Right ventricle myocardium superior (tissue), 1 donor: ENCODE measurements around the gene PTPN20. TPM values are rescaled to one million over a fixed set of nuclear protein-coding genes. Genes with fewer than 3 reads are reported as not detected.
A peak's percentile ranks its signal among the peaks of the same experiment; 100 is the strongest.
"Not testable (repeated sequence)": the region's sequence is repeated elsewhere in the genome, so short reads cannot be mapped to it uniquely, and the experiment has no call there.

ENCODE experiments used
- ATAC-seq: fragments of 200-7000 bp; cut with Tn5 transposase; one replicate; pipeline ENCODE4 v1.9.1; 2020; ENCODE audit warnings: mild to moderate bottlenecking; ENCODE audit not compliant: poor library complexity
- DNase-seq: peaks from one replicate; pipeline ENCODE4 v3.0.0-alpha.2; 2020
- intact Hi-C: fragments of 100-400 bp; cut with DNase I; formaldehyde crosslinking; loops from one replicate; pipeline ENCODE4 v1.11.2; 2022
- long read RNA-seq: library from polyadenylated mRNA; unstranded; transcript quantifications from one replicate; pipeline ENCODE4 v2.0.0, GENCODE V29; 2021
- total RNA-seq: library from RNA; stranded (reverse); fragmentation: NEBNext Ultra II Directional; extraction: Animal tissue kit (Norgen Biotek cat#: 25700); gene quantifications from one replicate; pipeline ENCODE4 v1.2.1, GENCODE V29; 2021
- donor health status: DM: no; HTN: yes; CAD: no; lungs with severe emphysema.

PTPN20 gene, protein sequence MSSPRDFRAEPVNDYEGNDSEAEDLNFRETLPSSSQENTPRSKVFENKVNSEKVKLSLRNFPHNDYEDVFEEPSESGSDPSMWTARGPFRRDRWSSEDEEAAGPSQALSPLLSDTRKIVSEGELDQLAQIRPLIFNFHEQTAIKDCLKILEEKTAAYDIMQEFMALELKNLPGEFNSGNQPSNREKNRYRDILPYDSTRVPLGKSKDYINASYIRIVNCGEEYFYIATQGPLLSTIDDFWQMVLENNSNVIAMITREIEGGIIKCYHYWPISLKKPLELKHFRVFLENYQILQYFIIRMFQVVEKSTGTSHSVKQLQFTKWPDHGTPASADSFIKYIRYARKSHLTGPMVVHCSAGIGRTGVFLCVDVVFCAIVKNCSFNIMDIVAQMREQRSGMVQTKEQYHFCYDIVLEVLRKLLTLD
- 19.3 TPM for total RNA-seq
- long read RNA-seq, transcript PTPN20-206 (5 exons, 1,995 nt), result major isoform, 9 of 37 reads
- long read RNA-seq, partial matches to known transcripts, result 4 of 37 reads
- long read RNA-seq, other reads (novel, unspliced or antisense), result 18 of 37 reads

DNA sequence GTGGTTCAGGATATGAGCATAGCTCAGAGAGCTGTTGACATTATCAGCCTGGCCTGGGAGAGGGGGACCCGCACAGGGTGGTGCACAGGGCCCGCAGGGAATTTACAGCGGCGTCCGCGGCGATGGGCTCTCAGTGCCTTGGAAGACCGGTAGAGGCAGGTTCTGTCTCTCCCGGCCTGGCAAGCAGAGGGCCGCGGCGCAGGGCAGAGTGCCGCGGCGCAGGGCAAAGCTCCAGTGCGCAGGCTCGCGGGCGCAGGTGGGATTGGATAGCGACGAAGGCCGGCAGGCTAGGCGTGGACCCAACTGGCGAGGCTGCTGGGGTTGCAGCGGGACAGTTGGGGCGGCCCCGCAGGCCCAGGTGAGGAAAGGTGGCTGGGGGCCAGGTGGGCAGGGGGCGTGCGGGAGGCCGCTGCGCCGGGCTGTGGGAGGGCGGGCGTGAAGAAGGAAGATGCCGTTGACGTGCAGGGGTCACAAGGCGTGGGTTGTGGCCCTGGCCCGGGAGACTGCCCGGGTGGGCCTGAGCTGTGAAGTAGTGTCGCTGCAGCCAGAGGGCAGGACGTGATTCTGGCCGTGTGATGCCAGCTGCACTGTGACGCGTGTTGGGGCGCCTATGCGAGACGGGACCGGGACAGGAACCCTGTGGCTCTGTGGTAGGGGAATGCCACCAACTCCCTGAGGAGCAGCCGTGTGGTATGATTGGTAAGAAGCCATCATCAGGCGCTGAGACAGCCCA is at the start of gene PTPN20:
PTPN20 (plus strand) TSS at position 285 of the 733 bp plus-strand sequence. CDS start 21,072 bp downstream, outside the sequence.
- DNase-seq (peak; percentile 80), ATAC-seq (peak; percentile 97)
- intact Hi-C loops, result not testable (repeated sequence)

DNA sequence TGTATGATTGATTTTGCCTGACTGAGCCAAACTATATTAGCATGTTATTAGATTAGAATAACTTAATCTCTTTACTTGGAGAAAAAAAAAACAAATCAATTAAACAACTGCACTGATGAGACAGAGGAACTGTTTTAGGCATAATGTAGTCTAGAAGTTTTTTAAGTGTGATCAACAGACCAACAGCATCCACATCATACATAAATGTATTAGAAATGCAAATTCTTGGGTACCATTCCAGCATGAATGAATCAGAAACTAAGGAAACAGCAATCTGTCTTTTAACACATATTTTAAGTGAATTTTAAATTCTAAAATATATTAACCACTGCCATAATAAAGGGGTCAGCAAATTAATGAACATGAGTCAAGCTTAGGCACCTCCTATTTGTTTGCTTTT is 41.5 kb upstream of the PTPN20 start:
- DNase-seq, intact Hi-C loops, ATAC-seq: not testable (repeated sequence)

DNA sequence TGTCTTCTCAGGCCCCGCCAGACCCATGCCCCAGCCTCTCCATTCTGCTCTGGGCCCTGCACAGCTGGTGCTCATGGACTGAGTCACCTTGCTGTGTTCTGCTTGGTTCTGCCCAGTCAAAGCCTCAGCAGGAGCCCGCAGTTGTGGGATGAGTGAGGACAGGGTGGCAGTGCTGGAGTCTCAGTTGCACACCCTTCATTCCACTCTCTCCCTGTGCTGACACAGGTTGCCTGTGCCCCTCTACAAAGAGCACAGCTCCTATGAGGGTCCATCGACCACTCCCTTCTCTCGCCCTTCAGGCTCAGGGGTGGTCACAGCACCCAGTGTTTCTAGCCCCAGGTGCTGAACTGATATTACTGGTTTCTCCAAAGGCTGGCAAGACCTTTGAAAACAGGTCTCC is 39.6 kb upstream of the PTPN20 start:
- intact Hi-C loops, ATAC-seq, DNase-seq: not testable (repeated sequence)

DNA sequence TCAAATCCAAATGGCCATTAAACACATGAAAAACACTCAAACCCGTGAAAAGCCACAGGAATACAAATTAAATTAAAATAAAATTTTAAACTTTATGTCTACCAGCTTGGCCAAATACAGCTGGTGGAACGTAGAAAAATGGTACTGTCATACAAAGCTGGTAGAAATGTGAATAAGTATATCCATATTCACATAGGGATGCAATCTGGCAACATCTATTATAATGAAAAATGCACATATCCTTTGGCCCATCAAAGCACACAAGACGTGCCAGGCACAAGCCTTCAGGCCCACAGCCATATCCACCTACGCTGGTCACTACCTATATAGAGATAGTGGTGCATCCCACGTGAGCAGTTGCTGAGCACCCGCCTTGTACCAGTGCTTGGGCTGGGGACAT is 35.9 kb upstream of the PTPN20 start:
- intact Hi-C loops, DNase-seq, ATAC-seq: not testable (repeated sequence)

DNA sequence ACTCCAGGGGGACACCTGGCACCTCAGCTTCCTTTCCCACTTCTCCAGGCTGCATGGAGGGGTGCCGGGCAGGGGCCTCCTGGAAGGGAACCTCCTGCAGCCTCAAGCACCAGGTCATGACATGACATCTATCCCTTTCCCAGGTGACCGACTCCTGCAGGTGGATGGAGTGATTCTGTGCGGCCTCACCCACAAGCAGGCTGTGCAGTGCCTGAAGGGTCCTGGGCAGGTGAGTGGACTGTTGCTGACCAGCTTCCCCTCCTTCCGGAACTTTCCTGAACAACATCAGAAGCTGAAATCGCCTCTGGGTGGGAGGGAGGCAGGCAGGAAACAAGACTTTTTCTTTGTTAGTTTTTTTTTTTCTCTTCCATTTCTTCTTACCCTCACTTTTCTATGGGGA is 34.5 kb upstream of the PTPN20 start:
- not testable (repeated sequence) for DNase-seq

DNA sequence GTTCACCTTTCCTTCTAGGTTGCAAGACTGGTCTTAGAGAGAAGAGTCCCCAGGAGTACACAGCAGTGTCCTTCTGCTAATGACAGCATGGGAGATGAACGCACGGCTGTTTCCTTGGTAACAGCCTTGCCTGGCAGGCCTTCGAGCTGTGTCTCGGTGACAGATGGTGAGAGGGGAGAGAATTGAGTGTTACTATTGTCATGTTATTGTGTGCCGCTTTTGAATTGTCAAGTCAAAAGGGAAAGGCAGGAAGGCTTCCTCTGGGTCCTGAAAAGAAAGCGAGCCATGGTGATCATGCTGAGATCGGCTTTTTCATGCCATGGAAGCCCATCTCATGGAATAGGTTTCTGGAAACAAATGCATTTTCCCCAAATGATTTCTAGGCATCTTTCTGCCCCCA is 32.5 kb upstream of the PTPN20 start:
- ATAC-seq, DNase-seq, intact Hi-C loops: not testable (repeated sequence)

More for the DNA sequence above, 34.5 kb upstream of the PTPN20 start:
- ATAC-seq, intact Hi-C loops: not testable (repeated sequence)

DNA sequence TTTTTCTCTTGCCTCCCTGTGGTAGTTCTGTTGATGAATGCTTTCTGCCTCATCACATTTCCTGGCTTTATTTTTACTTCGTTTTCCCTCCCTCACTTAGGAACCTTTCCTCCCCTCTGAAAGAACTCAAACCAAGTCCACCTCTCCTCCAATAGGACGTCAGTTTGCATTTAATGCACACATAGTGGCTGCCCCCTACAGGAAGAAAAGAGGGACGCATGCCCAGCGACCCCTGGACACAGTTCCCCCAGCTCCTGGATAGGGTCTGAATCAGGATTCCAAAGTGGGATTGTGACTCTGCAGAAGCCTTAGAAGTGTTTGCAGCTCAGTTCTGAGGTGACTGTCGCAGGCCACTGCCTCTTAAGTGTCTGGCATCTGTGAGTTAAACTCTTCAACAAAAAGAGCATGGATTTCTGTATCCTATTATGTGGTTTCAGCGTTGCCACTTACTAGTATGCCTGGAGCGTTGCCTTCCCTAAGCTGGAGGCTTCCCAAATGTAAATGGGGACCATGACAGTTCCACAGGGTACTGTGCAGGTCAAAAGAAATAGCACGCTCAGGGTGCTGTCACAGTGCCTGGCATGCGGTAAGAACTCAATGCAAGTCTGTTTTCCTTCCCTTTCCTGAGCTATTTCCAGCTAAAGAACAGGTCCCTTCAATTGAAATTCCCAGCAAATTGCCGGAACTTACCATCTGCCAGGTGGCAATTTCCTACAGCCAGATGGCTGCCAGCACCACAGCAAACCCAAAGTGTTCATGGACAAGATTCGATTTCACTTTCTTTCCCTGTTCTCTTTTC is 20.2 kb upstream of the PTPN20 start:
- ATAC-seq, DNase-seq, intact Hi-C loops: not testable (repeated sequence)

DNA sequence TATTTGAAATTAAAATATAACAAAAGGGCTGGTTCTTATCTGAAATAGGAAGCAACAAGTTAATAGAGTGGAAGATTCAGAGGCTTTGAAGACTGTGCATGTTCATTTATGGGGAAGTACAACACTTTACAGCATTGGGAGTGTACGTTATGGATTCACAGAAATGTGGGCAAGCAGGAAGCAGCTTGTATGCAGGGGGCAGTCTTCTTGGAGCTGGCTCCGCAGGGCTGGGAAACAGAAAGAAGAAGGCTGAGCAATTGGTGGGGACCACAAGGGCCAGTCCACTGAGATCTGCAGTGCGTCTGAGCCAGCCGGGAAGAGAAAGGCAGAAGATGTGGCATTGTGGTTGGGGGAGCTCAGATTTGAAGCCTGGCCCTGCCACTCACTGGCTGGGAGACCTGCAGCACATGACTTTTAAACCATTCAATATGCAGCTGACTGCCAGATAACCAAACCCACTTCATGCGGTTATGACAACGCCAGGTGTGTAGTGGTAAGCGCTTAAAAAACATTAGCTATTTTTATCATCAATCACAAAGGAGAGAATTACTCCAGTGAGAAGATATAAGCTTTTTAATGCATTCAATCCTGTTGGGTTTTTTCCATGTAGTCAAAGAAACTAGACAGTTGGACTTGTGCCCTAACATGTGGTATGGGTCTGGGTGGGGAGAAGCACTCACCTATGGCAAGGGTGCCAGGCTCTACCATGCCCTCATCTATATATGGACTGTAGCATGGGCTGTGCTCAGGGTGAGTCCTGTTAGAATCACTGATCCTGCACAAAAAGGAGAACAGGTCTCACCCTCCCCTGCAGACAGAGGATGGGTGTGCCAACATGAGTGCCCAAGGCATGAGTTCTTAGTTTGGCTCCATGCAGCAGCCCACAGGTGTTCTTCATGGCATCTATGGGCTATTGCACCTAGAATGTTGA is 14.2 kb upstream of the PTPN20 start:
- ATAC-seq, intact Hi-C loops: not testable (repeated sequence)

DNA sequence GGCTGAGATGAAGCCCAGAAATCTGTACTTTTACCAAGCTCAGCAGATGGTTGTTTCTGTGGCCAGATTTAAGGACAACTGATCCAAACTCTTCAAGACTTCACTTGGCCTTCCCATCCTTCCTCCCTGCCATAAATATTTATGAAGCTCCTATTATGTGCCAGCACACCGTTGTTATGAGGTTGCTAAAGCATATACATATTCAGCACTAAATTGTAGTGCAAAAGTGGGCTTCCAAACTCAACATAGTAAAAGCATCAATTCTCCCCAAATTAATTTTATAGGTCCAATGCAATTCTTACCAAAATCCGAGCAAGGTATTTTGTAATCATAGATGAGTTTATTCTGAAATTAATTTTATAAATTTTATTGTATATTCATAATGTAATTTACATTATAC is 10.0 kb upstream of the PTPN20 start:
- ATAC-seq, intact Hi-C loops, DNase-seq: not testable (repeated sequence)

More for the DNA sequence above, 14.2 kb upstream of the PTPN20 start:
- DNase-seq, result not testable (repeated sequence)

DNA sequence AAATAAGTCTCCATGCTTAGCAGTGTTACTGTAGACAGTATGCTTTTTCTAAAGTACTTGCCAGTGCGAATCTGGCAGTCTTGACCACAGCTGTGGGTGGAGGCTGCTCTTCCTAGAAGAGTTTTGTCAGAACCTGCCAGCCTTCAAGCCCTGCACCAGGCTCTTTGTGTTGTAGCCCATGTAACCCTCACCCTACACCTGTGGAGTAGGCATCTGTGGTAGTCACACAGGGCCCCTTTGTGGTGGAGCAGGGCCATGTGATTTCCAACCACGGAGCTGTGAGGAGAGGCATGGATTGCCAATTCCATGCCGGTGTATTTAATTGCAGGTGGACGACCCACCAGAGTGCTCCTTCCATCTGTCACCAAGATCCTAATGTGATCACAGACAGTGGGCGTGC is 7.4 kb upstream of the PTPN20 start:
- DNase-seq, ATAC-seq, intact Hi-C loops: not testable (repeated sequence)

DNA sequence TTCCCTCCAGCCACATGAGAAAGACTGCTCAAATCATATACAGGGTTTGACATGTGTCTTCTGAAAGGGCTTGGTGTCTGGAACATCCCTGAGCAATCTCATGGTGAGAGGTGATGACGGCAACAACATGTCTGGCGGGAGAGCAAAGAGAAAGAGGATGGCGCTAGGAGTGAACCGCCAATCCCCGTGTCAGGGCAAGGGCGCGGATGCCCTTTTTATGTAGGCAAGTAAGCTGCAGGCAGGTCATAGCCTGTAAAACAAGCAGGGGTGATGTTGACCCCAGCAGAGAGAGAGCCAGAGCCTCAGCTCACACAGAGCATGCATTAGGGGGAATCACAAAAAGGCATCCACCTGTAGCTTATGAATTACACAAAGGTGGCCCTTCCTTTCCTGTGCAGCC is 4.9 kb upstream of the PTPN20 start:
- ATAC-seq, intact Hi-C loops, DNase-seq: not testable (repeated sequence)

DNA sequence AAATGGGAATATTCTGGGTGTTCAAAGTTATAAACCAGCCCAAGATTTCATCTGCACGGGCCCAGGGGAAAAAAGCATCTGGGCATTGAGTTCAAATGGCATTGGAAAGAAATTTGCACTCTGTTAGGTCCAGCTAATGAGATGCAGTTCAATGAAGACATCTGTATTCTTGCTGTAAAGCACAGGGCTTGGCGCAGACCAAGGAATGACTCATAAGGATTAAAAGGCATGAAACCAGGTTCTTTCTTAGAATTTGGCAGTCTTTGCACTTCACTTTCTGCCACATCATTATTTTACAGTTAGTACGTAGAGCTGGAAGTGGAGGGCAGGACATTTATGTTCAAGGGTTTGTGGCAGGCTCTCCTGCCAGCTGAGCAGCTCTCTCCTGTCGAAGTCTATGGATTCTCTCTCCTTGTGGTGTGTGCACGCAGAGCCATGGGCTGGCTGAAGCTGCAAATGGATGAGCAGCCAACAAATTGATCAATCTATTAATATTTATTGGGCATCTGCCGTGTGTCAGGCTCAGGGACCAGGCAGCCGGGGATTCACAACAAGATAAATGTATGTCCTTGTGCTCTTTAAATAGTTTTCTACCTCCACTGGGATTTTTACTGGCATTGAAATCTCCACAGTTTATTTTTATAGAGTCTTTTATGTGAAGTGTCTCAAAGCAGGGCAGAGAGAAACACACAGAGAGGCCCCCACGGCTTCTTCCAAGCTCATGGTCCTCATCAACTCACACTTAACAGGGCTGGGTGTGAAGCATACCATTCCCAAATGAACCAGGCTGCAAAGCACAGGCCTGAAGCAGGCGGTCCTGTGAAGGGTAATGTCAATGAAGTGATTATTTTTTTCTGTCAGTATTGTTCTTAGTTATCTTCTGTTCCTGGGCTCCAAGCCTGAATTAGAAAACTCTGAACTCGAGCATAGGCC is 3.8 kb upstream of the PTPN20 start:
- intact Hi-C loops, ATAC-seq, DNase-seq: not testable (repeated sequence)

DNA sequence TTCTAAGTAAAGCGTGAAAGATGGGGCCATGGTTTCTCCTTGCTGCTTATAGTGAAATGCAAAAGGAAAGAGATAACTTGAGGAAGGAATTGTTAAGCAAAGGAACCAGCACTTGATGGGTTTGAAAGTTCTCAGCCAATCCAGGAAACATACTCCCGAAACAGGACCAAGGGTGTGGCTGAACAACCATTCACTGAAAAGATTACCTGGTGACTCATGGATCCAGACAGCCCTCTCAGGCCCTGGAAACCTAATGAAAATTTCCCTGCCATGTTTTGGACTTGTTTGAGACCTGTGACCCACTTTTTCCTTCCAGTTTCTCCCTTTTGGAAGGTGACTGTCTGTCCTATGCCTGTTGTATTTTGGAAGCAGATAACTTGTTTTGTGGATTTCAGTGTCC is 11.3 kb downstream of the PTPN20 start:
- DNase-seq, intact Hi-C loops, ATAC-seq: not testable (repeated sequence)

DNA sequence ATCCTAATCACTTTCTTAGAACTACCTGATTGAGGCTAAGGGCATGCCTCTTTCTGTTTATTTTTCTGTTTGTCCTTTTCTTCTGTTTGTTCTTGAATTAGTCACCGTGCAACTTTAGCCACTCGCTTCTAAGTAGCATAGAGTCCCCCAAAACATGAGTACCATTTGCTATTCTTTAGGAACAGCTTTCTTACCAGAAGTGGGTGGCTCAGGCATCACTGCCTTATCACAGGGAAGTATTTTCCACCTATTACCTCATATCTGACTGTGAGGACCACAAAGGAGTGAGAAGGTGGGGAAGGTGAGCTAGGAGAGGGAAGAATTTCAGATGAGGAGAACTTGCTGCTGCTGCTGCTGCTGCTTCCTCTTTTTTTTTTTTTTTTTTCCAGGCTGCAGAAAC is 13.9 kb downstream of the PTPN20 start:
- DNase-seq, ATAC-seq, intact Hi-C loops: not testable (repeated sequence)

DNA sequence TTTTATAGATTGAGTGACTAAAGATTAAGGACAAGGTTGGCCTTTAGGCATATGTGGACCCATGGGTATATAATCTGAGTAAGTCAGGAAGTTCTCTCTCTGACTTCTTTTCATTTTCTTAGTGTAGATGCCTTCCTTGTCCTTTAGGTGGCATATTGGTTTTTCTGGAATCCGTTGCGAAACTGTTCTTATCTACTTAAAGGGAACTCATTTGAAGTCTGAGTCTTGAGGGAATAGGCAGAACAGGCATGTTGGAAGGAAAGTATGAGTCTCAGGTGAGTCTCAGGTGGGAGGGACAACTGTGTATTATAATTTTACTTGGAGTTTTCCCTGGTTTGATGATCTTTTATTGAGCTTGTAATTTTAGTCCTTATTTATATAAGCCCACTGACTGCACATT is 14.6 kb downstream of the PTPN20 start:
- ATAC-seq, intact Hi-C loops, DNase-seq: not testable (repeated sequence)

DNA sequence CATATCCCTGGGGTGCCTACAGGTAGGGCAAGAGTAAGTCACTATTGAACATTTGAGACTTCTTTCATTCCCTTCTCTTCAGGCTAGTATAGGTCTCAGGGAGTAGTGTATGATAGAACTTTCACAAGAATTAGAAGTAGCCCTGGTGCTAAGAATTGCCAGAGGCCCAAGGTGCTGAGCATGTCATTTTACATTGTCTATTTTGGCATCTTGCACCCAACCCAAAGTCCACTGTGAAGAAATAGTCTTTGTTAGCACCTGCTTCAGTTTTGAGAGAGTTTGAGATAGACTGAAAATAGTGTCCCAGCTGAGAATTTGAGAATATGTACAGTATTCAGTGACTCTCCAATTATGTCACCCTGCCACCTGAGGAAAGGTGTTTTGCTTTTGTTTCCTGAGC is 17.6 kb downstream of the PTPN20 start:
- intact Hi-C loops, result not testable (repeated sequence)

More for the DNA sequence above, 17.6 kb downstream of the PTPN20 start:
- not testable (repeated sequence) for DNase-seq, ATAC-seq
